HG03039 (cell line): Measurements from ENCODE around the gene VWF.

Experiments
- ATAC-seq: cut with Tn5 transposase; IDR thresholded peaks from one replicate; pipeline ENCODE4 v1.9.1; 2021; ENCODE audit warnings: mild to moderate bottlenecking, moderate library complexity; ENCODE audit not compliant: unreplicated experiment

VWF gene

DNA sequence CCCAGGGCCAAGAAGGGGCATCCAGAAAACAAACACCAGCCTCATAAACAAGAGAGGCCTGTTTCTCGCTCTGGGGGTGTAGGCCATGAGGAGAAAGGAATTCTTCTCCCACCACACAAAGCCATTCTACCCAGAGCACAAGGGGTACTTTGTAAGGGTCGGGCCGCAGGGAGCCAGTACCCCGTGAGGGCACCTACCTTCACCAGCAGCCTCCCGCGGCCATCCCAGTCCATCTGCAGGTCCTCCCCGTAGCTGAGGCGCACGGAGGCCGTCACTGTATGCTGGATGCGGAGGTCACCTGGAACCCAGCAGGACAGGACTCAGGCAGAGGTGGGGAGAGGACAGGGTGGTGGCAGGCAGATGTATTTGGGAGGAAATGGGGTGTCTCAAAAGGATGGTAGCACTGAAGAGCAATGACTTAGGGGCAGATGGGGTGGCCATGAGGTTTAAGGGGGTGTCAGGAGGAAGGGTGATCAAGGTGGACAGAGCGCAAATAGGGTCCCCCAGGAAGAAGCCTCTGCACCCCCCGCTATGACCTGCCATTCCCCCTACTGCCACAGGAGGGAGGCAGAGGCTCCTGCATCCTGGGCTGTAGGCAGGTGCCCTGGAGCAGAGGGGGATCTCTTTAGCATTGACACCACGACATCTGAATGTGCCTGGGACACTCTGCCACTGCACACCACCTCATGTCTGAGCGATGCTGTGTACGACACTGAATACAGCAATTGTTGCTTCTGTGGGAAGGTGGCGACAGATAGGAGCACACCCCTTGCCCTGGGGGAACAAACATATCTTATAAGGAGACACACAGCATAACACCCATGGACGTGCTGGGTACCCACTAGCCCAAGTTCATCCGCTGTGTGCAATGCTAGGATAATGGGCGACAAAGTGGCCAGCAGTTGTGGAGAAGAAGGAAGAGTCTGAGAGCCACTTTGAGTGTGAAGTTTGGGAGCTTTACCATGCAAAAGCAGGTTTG is 61.4 kb downstream of the VWF start:
- no peak for ATAC-seq

DNA sequence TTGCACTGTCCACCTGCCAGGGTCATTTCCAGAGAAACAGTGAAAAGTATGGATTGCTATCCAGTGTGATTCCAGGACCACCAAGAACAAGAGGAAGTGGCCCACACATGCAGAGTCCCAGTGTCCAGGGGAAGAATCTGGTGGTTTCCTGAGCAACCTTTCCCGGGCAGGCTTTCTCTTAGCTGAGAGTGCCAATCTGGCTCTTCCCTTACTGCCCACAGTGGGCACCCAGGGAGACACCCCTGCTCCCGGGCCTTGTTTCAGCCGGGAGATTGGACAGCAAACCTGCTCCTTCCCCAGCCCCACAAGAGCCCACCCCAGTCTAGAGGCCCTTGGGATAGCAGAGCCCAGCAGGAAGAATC is 62.1 kb downstream of the VWF start:
- ATAC-seq, result no peak

DNA sequence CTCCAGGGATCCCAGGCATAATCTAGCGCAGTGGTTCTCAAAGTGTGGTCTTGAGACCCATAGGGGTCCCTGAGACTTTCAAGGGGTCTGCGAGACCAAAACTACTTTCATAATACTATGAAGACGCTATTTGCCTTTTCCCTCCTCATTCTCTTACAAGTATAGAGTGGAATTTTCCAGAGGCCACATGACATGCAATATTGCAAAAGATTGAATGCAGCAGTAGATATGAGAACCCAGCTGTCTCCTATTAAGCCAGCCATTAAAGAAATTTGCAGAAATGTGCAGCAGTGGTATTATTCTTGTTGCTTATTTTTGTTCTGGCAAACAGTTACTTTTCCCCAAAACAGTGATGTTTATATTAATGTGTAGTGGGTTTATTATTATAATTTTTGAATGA is 62.8 kb downstream of the VWF start:
- ATAC-seq, result no peak

DNA sequence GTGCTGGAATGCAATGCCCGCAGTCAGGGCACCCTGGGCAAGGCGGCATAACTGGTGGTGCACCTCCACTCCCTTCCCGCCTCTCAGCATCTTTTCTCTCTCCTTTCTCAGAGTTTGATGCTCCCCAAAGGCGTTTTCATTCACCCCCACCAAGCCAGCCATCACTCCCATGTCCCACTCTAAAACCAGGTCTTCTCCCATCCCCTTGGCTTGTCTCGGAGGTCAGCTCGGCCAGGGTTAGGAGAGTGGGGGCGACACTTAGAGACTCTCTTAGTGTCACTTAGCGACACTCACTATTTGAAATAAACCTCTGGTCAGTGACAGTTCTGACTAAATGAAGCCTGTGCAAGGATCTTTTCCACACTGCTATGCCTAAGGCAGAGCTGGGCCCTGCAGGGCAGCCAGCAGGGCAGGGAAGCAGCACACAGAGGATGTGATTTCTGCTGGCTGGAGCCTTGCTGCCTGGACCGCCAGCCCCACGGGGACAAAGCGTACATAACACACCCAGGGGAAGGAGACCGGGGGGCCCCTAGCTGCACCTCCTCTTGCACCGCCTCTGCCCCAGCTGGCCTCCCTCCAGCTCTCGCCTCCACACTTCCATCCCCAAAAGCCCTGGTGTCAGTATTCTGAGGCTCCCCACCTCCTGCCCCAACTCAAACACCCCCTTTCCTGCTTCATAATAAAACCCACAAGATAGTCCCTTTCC is 64.5 kb downstream of the VWF start:
- ATAC-seq, result no peak

DNA sequence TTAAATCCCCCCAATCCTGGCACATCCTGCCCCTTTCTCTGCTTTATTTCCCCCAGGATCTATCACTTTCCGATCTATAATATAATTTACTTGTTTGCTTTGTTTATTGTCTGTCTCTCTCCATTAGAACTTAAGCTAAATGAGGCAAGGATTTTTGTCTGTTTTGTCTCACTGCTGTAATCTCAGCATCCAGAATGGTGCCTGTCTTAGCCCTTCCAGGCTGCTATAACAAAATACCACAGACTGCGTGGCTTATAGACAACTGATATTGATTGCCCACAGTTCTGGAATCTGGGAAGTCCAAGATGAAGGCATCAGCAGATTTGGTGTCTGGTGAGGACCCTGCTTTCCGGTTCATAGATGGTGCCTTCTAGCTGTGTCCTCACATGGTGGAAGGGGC is 65.2 kb downstream of the VWF start:
- ATAC-seq, result no peak

DNA sequence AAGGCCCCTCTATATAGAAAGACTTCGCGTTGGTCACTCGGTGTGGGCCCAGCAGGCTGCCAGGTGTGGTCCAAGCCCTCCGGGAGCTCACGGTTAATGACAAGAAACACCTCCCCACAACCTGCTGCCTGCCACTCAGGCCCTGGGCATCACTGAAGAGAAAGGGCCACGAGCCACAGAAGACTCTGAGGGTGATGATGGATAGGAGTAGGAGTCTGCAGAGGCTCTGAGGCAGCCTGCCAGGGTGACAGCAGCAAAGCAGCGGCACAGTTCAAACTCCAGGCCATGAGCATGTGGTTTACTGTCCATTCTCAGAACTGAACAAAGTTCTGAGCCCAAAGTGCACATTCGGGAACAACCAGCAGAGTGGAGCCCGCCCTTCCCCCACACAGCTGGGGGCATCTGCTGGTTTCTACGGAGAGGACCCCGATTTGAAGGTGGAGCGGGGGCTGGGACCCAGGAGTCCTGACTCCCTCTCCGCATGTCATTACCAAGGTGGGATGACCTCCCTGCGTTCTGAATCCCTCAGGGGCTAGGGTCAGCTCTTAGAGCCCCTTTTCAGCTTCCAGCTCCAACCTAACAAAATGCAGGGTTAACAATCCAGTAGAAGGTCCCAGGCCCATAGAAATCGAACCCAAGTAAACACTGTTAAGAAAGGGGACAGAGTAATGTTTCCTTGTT is 65.8 kb downstream of the VWF start:
- ATAC-seq, result no peak

DNA sequence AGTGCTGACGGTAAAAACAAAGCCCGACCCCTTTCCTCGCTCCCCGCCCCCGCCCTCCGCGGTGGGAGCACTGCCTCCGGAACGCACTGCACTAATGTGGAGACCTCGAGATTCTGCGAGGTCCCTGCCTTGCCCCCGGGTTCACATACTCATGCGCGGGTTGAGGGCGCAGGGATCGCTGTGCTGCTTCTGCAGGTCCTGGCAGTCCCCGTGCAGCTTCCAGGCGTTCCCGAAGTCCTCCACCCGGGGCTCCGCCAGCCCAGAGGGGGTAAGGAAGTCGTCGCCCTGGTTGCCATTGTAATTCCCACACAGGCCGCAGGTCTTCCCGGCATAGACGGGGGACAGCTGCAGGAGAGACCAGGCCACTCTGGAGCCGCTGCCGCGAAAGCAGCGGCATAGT is 66.8 kb downstream of the VWF start:
- ATAC-seq, result no peak

DNA sequence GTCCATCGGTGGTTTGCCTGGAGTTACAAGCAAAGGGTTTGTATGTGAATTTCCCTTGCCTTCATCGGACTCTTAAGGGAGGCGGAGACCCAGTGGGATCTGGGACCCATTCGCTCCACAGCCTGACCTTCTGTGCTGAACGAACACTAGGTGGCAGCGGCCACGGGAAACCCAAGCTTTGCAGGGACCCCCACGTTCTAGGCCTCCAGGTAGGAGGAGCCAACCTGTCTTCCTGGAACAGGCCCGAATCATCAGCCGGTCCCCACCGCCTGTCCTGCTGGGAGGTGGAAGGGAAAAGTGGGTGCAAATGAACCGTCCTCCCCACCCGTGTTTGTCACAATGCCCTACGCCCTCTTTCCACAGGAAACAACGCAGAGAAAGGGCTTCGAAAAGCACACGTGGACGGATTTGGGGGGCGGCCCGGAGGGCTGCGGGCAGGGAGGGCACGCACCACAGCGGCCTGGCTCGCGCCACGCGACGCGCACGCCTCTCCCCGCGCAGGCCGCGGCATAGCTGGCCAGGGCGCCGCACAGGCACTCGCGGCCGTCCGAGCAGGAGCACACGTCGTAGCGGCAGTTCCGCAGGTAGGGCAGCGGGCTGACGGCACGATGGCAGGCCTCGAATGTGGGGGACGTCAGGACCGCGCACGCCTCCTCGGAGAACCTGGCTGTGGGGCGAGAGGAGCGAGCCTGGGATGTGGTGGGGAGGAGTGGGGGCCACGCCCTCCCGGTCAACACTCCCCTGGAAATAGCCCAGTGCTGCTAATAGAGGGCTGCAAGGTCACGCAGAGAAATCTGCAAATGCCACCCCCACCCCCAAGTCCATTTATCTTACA is 67.8 kb downstream of the VWF start:
- ATAC-seq, result no peak

DNA sequence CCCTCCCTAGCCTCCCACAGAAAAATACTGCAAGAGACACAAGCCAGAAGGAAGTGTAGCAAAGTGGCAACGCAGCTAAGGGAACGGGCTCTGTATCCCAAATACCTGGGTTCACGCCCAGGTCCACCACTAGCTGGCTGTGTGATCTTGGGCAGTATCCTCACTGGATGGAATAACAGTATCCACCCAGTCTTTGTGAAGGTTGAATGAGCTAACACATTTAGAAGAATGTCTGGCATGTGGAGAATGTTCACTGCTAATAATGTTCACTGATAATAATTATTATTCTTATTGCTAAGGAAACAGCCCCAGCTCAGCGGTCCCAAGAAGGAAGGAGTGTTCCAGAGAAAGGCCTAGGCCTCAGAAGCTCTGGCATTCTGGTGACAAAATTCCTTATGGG is 70.9 kb downstream of the VWF start:
- ATAC-seq, result no peak

DNA sequence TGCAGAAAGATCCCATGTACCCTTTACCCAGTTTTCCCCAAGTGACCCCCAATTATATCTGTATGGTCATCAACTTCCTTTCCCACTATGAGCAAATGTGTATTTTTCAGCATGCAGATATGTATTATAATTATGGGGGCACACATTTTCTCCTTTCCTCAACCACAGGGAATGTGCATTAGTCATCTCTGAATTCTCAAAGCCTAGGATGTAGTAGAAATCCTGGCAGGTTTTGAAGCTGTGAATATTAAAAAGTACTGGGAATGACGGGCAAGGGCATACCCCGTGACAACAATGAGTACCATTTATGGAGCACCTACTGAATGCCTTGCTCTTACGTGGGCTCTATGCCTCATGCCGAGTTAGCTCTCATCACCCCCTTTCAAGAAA is 71.5 kb downstream of the VWF start:
- ATAC-seq, result no peak

DNA sequence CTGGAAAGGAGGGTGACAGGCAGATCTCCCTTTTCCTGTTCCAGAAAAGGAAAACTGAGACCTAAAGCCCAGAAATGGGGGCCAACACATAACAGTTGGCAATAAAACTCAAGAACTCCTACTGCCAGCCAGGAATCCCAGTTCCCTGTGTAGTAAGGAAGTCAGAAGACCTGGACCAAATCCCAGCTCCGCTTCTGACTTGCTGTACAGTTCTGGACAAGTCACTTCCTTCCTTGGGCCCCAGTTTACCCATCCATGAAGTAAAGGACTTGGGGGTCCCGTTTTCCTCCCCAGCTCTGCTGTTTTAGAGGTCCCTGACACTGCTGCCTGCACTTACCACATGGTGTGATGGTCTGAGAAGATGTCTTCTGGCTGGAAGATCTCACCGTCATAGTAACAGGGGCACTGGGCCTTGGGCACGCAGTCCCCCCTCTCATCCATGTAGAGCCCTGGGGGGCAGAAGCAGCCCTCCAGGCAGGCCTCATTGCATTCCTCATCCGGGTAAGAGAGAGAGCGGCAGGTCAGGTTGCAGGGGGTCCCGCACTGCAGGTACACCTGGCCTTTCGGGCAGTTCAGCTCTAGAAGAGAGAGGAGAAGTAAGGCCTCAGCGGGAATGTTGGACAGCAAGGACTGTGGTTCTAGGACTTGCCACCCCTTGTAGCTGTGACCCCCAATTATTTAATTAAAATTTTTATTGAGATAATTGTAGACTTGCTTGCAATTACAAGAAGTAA is 72.1 kb downstream of the VWF start:
- no peak for ATAC-seq

DNA sequence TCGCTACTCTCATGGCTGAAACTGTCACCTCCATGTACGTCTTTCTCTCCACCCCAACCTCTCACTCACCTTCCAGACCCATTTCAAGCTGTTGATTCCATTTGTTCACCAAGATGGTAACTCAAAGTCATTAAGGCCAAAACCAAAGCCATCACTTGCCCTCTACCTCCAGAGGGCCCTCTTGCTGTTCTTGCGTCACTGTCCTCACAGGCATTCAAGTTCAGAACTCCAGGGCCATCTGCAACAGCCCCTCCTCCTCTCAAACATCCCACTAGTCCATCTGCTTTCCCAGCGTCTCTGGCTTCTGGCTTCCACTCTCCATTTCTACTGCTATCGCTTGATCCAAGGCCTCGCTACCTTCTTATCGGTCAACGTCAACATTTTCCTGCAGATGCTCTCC is 74.5 kb downstream of the VWF start:
- ATAC-seq, result no peak

DNA sequence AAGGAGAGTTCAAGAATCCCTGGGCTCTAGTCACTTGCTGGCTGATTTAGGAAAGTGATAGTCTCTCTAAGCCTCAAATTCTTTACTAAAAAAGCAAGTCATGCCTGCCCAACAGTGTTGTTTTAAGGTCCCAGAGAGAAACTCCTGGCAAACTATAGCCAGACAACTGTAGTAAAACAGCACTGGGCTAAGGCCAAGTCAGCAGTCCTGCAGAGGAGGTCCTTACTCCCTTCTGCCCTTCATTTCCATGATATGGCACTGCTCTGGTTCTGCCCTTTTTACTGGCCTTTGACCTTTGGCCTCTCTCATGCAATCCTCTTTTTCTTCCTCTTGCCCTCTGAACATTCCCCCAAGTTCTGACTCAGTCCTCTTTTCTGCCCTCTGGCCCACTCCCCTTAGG is 74.9 kb downstream of the VWF start:
- no peak for ATAC-seq

DNA sequence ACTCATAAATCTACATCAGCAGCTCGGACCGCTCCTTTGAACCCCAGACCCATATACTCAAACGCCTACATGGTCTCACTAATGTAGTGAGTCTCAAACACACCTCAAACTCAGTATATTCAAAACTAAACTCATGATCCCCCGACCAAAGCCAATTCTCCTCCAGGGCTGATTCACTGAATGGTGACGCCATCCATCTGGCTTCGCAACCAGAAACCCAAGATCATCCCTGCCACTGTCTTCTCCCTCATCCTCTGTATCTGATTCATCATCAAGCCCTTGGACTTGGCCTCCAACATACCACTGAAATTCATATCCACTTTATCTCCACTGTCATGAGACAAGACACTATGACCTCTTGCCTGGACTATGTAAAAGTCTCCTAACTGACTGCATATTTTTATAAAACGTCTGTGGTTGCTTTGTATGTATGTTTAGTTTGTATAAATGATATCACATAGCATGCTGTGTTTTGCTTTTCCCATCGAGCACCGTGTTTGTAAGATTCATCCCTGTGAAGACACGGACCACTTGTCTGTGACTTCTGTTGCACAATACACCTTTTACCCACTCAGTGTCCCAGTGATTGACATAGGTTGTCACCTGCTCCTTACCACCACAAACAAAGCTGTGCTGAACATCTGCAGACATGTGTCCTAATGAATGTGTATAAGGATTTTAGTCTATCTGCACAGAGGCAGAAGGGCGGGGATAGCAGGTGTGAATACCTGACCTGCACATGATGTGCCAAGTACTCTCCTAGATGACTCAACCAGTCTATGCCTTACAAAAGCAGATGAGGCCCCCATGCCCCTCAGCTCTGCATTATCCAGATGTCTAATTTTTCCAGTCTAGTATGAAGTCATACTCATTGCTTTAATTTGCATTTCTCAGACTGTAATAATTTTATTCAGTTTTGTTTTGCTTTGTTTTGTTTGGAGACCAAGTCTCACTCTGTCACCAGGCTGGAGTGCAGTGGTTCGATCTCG is 76.9 kb downstream of the VWF start:
- ATAC-seq, result no peak

DNA sequence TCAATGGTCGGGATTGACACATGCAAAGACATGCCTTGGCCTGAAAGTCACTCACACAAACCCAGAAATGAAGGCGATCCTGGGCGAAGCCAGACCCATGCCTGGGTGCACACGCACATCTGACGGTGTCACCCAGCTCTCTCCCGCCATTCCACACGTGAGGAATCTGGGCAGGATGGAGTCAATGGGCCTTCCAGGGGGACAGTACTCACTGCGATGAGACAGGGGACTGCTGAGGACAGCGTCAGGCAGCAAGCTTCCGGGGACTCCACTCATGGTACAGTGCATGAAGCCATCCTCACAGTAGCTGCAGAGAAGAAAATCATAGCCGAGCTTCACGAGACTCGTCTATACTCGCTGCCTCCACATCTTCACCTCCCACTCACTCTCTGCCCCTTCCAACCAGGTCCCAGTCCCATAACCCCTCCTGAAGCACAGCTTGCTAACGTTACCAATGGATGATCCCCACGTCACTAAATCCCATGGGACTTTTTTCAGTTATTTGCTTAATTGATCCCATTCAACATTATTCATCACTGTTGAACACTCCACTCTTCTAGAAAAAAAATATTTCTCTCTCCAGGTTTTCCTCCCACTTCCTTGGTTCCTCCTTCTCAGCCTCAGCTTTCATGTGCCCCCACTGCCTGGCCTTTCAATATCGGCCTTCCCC is 77.8 kb downstream of the VWF start:
- ATAC-seq, result no peak

DNA sequence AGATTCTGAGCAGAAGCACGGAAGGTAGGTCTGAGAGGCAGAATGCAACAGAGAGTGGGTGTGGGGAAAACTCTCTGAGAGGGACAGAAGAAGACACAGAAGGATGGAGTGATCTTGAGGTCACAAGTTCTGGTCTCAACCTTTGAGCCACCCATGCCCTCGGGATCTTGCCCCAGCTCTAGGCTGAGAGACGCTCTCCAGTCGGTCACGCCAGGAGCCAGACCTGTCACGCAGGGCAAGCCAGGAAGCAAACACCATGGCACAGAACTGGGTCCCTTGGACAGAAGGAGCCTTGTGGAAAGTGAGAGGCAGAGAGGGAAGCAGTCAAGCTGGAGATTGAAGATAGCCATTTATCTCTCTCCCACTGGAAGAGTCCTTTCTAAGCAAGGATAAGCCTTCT is 79.0 kb downstream of the VWF start:
- ATAC-seq, result no peak

DNA sequence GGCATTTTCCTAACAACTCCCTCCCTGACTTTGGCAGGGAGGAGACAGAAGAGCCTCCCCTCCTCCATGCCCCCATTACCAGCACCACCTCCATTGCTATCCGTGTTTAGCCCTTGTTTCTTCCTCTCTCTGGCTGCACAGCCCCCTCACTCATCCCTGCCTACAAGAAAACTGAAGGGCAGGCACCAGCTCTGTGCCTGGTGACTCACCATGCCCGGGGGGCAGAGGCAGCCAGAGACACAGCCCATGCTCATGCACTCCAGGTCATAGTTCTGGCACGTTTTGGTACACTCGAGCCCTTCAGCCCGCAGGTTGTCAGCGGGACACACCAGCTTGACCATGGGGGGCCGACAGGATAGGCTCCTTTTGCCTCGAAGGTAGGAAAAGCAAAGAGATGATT is 80.4 kb downstream of the VWF start:
- ATAC-seq, result no peak

DNA sequence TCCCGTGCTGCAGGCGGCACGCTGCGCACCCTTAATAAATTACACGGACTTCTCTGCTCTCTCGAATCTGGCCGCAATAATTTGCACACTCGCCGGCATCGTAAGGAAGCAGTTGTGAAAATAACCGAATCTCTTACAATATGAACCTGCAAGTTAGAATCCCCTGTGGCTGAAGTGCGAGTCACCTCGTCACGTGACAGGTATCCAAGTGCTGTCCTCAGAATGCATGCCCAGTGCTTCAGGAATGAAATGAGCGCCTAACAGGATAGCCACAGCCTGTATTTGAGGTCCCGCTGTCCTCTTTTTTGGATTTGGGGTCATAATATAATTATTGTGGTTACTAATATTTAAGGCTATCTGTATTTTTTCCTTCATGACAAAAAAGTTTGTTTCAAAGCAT is 82.0 kb downstream of the VWF start:
- no peak for ATAC-seq

DNA sequence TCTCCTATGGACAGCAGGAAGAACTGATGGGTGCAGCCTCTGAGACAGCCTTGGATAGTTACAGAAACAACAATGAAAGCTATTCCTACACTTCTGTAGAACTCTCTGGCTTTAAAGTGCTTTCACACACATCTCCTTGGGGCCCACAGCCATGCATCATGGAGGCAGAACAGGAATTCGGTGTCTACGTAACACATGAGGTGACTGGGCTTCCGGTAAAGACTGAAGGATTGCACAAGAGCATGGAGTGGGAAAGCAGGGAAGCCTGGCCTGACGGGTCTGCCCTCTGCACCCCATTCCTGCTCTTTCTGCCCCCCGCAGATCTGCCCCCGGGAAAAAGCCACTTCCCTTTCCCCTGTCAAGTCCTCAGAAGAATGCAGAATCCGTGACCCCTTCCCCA is 82.6 kb downstream of the VWF start:
- ATAC-seq, result no peak
